ENCODE results near the gene EPS8L3.
A peak's percentile ranks its signal among the peaks of the same experiment; 100 is the strongest.

EPS8L3 gene

DNA sequence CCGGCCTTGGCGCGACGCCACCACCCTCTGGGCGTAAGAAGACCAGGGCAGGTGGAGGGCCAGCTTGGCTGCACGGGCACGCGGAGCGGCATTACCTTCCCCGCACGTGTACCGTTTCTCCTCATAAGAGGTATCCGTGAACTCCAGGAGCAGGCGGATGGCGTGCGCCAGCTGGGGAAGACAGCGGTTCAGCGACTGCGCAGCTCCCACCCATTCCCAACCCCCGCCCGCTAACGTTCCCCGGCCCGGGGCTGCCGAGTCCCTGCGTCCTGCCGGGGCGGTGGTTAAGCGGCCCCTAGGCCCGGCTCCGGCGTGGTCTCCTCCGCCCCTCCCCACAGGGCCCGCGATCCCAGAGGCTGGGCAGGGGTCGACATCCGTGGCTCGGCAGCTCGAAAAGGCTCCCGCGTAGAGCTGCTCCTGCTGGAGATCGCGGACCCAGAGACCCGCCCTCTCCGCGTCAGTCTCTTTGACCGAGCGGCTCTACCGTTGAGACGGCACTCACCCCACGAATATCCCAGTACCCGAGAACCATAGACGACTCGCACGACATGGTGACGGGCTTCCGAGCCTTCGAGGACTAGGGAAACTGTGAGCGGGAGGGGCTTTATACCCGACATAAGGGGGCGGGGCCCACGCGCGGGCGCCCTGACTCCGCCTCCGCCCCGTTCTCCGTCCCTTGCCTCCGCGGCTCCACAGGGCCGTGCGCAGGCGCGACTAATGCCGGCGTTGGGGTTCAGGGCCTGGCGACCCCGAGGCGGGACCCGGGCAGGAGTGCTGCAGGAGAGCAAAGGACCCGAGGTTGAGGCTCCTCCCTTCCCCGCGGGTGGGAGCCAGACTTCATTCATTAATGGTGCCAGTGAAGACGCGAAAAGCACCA lies 23.7 kb downstream of the EPS8L3 start:
- DNase-seq (ENCODE audit: low read depth in 2 of 3, low spot score in 1 of 3) = peak; percentile 61 to 89 (median 75)

DNA sequence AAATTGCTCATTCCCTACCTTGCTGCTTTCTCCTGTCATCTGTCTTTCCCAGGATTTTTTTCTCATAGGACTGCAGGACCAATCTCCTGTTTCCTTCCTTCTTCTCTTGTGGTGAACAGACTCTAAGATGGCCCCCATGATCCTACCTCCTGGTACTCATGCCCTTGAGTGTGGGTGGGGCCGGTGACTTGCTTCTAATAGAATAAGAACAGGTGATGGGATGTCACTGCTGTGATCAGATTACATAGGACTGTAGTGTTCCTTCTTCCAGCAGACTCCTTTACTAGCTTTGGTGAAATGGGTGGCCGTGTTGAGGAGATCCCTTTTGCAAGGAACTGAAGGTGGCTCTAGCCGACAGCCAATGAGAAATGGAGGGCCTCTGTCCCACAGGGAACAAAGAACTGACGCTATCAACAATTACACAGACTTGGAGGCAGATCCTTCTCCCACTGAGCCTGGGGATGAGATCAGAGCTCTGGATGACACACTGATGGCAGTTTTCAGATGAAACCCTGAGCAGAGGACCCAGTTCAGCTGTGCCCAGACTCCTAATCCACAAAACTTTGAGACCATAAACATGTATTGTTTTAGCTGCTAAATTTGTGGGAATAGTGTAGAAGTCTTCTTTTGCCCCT lies 30.4 kb downstream of the EPS8L3 start:
- DNase-seq (ENCODE audit: low read depth in 2 of 3, low spot score in 1 of 3) = no peak

DNA sequence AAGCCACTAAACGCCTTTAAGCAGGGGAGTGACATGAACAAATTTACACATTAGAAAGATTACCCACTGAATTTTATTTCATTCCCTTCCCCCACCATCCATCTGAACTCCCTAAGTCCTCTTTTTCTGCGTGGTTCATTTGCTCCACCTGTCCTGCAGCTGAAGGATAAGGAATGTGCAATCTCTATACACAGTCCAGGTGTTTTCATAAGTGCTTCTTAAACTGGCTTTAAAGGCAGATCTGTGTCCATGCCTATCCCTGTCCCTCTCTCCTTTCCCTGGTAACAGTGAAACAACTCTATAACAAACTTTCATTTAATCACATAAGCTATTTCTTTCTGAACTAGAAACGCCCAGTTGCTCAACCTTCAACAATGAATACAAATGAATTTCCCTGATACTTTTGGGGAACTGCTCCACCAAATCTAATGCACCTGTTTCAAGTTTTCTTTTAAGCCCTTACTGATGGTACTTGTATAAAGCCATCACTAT lies 31.3 kb downstream of the EPS8L3 start:
- no peak for DNase-seq (ENCODE audit: low read depth in 2 of 3, low spot score in 1 of 3)

DNA sequence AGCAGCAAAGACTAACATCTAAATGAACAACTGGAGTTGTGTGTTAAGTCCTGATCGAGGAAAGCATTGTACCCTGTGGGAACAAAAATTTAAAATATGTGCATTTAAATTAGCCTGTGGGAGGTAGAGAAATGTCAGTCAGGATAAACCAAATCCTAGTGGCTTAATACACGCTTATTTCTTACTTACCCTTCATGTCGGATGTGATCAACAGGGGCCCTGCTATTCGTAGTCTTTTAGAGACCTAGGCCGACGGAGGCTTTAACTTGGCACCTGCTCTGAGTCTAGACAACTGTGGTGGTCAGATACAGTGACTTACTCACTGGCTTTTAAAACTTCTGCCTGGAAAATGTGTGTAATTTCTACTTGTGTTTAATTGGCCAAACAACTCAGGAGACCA lies 33.1 kb downstream of the EPS8L3 start:
- no peak for DNase-seq (ENCODE audit: low read depth in 2 of 3, low spot score in 1 of 3)

DNA sequence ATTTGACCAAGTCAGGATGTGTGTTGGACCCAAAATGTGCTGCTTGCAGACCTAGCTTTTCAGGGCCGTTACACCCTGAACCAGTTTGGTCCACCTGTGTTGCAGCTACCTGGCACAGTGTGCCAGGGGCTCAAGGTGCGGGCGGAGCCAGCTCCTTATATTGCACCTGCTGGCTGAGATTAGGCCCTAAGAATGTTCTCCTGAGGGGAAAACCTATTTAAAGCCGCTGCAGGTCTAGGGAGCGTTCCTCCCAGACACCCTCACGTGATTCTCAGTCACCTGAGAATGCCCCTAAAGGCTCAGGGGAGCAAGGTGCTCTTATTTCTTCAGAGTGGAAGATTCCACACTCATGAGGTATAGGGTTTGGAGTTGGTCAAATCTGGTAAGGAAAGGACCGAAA lies 34.9 kb downstream of the EPS8L3 start:
- DNase-seq (ENCODE audit: low read depth in 2 of 3, low spot score in 1 of 3) = no peak

DNA sequence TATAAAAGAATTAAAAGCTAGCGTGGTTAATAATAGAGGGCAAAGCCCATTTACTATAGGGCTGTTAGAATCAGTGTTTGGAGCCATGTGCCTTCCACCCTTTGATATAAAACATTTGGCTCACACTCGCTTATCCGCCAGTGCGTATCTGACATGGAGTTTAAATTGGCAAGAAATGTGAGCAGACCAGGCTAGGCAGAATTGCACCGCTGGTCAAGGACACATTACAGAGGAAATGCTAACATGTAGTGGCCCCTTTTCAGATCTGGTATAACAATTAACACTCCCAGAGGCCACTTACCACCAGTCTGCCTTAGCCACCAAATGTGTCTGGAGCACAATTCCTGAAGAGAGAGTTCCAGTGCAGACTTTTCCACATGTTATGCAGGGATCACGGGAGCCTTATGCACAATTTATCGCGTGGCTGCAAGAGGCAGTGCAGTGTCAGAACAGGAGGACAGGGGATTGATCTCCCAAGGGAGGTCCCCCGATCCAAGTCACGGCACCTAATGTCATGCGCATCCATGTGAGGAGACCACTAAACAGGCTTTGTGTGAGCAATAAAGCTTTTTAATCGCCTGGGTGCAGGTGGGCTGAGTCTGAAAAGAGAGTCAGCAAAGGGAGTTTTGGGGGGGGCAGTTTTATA lies 36.9 kb downstream of the EPS8L3 start:
- DNase-seq (ENCODE audit: low read depth in 2 of 3, low spot score in 1 of 3) = no peak

DNA sequence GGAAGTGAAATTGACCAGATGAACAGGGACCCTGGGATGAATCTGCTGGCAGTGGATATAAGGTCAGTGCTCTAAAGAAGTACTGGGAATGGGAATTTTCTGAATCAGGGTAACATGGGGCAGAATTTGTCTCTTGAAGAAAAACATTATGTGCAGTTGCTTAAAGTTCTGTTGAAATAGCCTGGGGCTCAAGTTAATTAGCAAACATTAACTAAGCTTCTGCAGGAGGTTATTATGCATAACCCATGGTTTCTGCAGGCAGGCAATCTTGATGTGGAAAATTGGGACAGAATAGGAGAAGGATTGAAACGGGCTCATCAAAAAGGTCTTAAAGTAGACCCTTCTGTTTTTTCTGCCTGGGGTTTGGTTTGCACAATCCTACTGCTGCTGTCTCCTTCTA lies 37.7 kb downstream of the EPS8L3 start:
- no peak for DNase-seq (ENCODE audit: low read depth in 2 of 3, low spot score in 1 of 3)

DNA sequence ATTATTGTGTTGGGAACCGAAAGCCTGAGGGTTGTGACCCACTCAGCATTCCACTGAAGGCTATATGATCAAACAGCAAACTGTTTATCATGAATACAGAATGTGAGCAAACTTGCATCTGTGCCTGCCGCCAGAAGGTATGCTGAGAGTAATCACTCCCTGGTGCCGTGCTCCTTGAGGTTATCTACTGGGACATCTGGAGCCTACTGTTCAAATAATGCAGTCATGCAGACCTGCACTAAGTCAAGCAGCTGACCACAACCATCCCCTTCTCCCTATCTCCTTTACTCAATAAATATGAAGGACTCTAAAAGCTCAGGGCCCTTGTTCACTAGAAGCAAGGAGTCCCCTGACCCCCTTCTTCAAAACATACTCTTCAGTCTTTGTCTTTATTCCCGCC lies 38.2 kb downstream of the EPS8L3 start:
- no peak for DNase-seq (ENCODE audit: low read depth in 2 of 3, low spot score in 1 of 3)

DNA sequence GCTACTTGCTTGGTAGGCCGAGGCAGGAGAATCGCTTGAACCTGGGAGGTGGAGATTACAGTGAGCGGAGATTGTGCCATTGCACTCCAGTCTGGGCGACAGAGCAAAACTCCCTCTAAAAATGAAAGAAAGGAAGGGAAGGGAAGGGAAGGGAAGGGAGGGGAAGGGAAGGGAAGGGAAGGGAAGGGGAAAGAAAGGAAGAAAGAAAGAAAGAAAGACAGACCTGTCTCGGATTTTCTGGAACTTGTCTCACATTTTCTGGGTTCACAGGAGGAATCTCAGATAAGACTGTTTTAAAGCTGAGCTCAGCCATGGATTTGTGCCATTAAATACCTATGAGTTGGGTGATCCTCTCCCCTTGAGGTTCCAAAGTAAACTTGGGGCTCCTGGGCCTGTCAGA lies 38.8 kb downstream of the EPS8L3 start:
- DNase-seq (ENCODE audit: low read depth in 2 of 3, low spot score in 1 of 3) = no peak

DNA sequence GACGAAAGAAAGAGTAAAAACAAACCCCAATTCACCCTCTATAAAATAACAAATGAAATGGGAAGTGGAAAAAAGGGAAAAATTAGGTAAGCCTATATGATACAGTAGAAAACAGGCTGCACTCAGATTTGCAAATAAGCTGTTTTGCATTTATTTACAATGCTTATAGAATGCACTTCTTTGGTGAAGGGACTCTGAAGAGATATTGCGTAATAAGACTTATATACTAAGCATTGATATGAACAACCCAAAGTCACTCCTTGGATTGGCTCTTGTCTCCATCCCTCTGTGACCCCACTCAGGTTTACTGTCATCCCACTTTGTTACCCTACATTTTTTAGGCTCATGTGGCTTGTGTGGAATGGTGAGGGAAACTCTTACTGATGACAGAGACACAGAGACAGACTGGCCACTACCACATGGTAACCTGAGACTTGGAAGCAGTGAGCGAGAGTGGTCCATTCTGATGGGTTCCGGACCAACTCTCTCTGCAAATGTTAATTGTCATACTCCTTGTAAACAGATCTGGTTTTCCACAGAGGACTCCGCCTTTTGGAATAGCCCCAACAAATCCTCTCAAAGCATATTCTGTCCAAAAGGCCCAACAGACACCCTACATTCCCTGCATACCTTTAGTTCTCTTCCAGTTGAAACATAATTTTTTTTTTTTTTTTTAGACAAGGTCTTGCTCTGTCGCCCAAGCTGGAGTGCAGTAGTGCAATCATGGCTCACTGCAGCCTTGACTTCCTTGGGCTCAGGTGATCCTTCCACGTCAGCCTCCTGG lies 40.6 kb downstream of the EPS8L3 start:
- DNase-seq (ENCODE audit: low read depth in 2 of 3, low spot score in 1 of 3) = no peak

DNA sequence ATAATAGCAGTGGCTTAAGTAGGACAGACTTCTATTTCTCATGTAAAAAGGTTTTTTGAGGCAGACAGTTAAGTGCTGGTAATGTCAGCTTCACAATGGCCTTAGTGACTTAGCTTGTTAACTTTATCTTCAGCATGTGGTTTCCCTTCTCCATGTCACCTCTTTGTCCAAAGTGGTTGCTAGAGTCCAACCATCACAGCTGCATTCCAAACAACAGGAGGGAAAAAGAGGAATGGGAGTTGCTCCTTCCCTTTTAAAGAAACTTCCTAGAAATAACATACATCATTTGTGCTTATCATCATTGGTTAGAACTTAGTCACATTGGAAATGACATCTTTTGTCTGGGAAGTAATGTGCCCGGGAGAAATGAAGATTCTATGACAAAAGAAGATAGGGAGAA lies 41.8 kb downstream of the EPS8L3 start:
- no peak for DNase-seq (ENCODE audit: low read depth in 2 of 3, low spot score in 1 of 3)

DNA sequence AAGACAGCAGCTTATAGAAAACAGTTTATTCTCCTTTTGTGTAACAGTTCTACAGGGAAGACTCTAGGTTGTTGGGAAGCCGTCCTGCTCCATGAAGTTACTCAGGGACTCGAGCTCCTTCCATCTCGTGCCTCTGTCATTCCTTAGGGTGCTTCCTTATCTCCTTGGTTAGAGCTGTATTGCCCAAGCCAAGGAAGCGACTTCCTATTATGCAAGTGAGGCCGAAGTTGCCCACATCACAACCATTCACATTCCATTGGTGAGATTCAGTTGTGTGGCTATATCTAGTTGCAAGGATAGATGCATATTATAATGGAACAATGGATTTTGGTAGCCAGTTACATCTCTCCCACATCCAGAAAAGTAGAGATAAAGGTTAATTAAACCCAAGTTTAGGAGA lies 42.7 kb downstream of the EPS8L3 start:
- DNase-seq (ENCODE audit: low read depth in 2 of 3, low spot score in 1 of 3) = no peak

DNA sequence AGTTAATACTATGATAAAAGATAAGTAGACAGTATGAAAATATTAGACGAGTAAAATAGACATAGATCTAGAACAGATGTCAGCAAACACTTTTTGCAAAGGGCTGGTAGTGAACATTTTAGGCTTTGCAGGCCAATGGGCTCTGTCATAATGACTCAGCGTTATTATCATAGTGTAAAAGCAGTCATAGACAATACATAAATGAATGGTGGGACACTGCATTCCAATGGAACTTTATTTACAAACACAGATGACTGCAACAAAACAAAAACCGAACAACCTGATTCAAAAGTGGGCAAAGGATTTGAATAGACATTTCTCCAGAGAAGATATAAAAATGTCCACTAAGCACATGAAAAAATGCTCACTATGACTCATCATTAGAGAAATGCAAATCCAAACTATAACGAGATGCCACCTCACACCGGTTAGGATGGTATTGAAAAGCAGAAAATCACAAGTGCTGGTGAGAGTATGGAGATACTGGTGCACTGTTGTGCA lies 44.3 kb downstream of the EPS8L3 start:
- no peak for DNase-seq (ENCODE audit: low read depth in 2 of 3, low spot score in 1 of 3)

DNA sequence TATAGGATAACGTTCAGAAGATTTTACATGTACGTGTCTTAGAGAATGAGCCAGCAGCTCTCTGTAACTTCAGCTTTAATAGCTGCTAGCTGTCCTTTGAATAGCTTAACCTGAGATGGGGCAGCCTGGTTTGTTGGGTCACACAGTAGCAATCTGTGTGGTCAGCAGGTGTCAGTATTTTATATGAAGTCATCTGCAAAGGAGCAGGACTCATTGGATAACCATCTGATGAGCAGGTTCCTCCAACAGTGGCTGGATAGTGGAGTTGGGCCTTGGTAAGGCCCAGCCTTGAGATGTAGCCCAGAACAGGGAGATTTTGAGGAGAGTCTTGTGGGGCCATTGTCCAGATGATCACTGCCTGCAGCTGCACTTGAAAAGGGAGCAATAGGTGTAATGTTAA lies 45.2 kb downstream of the EPS8L3 start:
- DNase-seq (ENCODE audit: low read depth in 2 of 3, low spot score in 1 of 3) = no peak

DNA sequence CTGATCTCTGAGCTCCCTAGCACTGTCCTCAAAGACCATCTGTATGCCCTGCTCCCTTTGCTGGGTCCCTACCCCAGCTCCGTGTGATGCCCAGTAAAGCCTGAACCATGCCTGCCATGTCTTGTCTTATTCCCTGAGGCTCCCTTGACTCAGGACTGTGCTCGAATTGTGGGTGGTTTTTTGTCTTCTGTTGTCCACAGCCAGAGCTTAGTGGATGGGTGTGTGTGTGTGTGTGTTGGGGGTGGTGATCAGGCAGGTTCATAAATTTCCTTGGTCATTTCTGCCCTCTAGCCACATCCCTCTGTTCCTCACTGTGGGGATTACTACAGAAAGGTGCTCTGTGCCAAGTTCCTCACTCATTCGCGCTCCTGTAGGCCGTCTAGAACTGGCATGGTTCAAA lies 46.0 kb downstream of the EPS8L3 start:
- no peak for DNase-seq (ENCODE audit: low read depth in 2 of 3, low spot score in 1 of 3)

DNA sequence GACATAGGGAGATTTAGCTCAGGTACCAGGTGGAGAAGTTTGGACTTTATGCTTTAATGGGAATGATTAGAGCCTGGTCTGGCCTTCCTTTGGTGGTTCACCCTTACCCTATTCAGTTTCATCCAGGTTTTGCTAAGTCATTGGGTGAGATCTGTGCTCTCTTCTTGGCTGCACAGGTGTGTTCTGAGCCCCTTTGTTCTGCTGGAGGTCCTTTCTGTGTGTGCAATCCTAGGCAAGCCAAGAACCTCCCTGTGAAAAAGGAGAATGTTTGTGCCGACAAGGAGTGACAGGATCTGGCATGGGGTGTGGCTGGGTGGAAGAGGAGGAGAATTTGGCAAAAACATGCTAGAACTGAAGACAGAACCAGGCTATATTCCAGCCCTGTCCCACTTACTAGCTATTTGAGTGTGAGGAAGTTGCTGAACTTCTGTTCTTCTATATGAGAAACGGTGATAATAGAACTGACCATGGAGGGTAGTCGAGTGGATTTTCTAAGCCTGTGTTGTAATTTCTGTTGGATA lies 47.1 kb downstream of the EPS8L3 start:
- DNase-seq (ENCODE audit: low read depth in 2 of 3, low spot score in 1 of 3) = no peak

DNA sequence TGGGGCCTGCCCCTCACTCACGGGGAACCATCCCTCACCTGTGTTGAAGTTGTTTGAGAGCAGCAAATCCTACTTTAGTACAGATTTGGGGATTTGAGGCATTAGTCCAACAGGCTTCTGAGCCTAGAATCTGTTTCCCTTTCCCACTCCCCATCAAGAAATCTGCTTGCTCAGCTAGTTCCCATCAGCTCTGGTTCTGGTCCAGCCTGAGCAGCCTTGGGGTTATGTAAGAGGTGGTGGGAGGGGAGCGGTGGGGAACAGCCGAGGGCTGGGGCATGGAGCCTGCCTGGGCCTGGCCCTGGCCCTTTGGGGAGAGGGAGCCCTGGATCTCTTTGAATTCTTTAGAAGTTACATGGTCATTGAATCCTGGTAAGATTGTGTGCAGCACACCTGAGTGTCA lies 47.6 kb downstream of the EPS8L3 start:
- no peak for DNase-seq (ENCODE audit: low read depth in 2 of 3, low spot score in 1 of 3)

DNA sequence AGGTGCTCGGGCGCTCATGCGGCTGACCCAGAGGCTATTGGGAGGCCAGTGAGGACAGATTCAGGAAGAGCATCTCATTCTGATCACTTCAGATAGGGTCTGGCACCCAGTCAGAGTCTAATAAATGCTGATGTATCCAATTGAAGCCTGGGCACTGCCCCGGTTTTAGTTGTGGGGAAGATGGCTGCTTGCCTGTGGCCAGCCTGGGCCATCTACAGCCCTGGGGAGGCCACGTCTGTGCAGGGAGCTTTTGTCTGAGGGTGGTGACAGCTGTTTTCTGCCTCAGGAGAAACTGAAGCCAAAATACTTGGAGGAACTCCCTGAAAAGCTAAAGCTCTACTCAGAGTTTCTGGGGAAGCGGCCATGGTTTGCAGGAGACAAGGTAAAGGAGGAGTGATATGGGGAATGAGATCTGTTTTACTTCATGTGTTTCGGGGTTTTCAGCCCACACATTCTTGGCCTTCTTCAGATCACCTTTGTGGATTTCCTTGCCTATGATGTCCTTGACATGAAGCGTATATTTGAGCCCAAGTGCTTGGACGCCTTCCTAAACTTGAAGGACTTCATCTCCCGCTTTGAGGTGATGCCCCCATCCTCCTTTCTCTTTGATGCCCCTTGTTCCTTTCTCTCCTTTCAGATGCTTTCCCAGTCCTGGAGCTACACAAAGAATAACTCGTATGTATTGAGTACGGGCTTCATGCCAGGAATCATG lies 48.9 kb downstream of the EPS8L3 start:
- DNase-seq (ENCODE audit: low read depth in 2 of 3, low spot score in 1 of 3) = no peak

DNA sequence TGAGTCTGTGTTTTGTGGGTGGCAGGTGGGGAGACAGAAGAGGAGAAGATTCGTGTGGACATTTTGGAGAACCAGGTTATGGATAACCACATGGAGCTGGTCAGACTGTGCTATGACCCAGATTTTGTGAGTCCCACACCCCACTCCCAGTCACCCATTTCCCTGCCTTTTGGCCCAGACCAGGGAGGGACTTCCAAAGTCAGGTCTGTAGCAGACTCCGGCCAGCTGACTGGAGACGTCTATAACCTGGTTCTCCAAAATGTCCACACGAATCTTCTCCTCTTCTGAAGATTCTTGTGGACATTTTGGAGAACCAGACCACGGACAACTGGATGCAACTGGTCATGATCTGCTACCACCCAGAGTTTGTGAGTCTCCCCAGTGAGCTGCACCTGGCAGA lies 50.1 kb downstream of the EPS8L3 start:
- DNase-seq (ENCODE audit: low read depth in 2 of 3, low spot score in 1 of 3) = no peak

DNA sequence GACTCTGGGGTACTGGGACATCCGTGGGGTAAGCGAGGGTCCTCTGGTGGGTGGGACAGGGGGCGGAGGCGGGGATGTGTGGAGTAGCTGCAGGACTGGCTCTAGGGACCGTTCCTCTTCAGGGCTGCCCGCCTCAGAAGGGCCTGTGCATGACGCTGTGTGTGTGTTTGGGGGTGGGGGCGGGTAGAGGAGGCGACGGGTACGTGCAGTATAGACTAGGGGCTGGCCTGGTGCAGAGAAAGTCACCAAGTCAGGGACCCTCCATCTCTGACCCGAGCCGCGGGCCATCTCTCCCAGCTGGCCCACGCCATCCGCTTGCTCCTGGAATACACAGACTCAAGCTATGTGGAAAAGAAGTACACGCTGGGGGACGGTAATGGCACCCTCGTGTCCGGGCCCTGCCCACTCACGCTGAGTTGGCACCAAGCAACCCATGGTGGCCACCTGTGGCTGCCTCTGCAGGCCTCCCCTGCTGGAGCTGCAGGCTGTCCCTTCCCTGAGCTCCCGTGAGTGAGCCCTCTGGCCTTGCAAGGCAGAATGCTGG lies 51.3 kb downstream of the EPS8L3 start:
- no peak for DNase-seq (ENCODE audit: low read depth in 2 of 3, low spot score in 1 of 3)

All from stimulated activated CD4-positive, alpha-beta T cell treated with anti-CD3 and anti-CD28 coated beads, Interleukin-12 subunit alpha, Interleukin-12 subunit beta, amount 100 ng/mL, for 48 hours (primary cell).